GM19395 (cell line): ENCODE measurements around the gene DENND1A.

Source experiments
- ATAC-seq: cut with Tn5 transposase; IDR thresholded peaks from one replicate; pipeline ENCODE4 v1.9.1; 2021; ENCODE audit warnings: mild to moderate bottlenecking, moderate library complexity; ENCODE audit not compliant: unreplicated experiment

Gene DENND1A

DNA sequence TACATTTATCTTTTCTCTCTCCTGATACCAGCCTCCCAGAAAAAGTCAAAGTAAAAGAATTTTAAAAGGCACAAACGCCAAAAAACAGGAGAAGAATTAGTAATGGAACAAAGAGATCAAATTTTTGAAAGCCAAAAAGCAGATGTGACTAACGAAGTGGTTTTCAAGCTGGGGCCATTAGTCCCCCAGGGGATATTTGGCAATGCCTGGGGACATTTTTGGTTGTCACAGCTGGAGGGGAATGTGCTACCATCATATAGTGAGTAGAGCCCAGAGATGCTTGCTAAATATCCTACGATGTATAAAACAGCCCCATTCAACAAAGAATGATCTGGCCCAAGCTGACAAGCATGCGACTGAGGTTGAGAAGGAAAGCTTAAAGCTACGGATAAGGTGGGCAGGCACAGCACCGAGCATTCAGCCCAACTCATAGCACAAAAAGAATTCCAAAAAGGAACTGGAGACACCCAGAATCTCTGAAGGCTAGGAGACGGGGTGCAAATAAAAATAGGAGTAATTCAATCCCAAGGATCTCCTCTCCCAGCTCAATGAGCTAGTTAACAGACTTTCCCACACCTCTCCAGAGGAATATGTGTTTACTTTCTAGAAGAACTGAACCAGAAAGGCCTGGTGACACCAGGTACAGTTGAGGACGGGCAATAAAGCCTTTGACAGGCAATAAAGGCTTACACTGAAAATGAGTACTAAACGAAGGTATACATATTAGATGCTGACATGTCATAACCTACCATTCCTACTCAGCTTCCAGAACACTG is 269.0 kb downstream of the DENND1A start:
- no peak for ATAC-seq

DNA sequence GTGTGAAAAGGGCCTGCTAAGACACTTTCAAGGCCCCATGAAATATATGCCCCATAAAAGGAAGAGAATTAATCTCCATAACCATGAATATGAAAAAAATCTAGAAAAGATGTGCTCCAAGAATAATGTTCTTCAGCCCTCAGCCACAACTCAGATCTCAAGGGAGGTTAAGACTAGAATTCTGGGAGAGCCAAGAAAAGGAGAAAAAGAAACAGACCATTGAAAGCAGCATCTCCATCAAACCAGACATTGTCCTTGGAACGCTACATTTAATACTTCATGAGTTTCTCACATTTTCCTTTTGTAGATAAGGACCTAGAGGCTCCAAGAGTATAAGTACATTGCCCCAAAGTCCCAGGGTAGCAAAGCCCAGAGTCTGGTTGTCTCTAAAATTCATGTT is 270.6 kb downstream of the DENND1A start:
- ATAC-seq, result no peak

DNA sequence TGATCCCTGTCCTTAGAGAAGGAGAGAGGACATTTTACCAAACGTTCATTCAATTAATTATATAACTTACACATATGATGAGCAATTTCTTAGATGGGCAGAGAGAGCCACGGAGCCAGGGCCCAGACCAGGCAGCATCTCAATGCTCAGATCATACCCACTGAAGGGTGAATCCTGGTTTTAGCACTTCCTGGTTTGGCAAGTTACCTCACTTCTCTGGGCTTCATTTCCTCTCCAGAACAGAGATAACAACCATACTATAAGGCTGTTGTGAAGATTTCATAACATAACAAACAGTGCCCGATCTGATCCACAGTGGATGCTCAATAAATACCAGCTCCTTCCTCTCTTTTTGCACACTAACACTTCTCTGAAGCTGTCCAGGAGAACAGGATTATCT is 271.1 kb downstream of the DENND1A start:
- no peak for ATAC-seq

DNA sequence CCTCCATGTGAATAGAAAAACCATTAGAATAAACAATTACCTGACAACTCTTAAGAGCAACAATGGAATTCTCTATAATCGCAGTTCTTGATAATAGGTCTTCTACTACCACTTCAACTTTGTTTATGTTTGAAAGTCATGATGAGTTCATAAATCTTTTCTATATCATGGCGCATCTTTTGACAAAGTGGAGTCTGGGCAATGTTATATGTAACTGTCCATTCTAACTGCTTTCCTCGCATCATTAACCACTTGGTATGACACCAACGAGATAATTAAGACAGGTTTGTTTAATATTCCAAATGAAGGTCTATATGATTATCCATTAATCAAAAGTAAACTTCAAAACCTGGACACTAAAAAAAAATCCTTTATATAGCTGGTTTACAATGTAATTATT is 272.0 kb downstream of the DENND1A start:
- ATAC-seq, result no peak

DNA sequence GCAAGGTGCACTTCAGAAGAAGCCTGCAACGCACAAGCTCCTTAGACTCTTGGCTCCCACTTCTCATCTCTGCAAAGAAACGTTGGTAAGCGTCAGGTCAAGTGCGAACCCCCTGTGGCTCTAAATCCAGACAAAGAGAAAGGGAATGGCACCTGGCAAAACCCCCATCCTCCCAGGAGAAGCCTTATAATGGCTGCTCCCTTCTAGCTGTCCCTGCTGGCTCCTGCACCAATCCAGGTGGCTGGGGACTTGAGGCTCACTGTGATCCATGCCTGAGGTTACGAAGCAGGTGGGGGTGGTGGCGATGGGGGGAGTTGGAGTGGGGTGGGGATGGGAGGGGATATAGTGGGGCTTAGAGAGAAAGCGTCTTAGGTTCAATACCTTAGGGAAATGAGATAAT is 272.8 kb downstream of the DENND1A start:
- no peak for ATAC-seq

DNA sequence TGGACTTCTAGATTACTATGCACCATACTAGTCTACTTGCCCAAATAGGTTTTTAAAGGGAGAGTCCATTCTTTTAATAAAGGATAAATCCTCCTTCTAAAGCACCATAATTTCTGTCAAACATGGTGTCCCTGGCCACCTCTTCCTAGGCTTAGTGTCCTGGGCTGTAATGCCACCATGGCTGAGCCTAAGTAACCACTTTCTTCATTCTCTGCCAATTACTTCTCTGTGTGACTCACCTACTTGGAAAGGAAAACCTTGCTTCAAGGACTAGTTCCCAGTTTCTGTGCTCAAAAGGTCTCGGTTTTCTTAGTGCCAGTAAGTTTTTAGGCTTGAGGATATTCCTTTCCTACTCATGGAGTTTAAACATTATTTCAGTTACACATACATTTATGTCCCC is 273.4 kb downstream of the DENND1A start:
- no peak for ATAC-seq

DNA sequence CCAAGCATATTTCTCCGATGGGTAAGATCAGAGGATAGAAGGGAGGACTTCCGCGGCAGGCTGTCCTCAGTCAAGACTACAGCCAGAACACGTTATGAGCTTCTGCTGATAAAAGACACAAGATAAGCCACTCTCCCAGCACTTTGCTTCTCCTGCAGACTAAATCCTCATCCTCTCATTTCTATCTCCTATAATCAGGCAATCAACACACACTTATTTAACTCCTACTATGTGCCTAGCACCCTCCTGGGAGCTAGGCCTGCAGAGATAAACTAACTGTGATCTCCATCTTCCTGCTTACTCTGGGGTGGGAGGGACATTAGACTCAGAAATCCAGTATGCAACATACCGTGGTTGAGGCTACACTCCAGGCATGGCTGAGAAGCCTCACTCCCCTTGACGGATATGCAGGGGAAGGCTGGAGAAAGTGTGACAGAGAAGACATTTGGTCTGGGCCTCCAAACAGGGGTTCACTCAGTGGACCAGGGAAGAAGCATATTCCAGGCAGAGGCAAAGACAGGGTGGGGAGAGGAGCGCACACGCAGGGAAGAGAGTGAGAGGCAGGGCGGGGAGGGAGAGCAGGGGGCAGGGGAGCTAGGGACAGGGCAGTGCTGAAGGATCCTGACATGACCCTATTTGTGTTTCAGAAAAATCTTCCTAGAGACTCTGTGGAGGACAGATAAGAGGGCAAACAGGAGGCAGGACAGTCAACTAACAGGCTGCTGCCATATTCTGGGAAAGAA is 274.1 kb downstream of the DENND1A start:
- ATAC-seq, result no peak

DNA sequence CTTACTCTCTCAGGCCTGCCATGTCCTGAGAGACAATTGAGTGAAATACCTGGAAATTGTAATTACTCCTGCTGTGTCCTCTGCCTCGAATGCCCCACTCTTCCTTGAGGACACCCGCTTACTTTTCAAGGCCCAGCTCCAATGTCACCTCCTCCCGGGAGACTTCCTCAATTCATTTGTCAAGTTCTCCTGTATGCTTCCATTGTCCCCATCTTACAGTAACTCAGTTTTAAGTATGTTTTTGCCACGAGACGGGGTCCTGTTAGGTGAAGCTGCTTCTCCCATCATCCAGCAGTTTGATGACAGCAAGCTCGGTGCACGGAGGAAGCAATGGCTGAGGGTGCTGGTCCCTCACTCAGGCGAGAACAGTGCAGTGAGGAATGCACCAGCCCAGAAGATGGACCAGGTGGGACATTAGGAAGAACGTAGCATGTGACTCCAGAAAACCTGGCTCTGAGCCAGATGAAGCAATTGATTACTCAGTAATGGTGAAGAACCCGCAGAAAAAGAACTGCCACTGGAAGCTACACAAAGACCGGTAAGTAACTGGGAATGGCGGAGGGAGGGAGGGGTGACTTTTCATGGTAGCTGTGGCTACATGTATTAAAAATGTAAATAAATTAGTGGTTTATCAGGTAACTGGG is 274.8 kb downstream of the DENND1A start:
- ATAC-seq, result no peak

DNA sequence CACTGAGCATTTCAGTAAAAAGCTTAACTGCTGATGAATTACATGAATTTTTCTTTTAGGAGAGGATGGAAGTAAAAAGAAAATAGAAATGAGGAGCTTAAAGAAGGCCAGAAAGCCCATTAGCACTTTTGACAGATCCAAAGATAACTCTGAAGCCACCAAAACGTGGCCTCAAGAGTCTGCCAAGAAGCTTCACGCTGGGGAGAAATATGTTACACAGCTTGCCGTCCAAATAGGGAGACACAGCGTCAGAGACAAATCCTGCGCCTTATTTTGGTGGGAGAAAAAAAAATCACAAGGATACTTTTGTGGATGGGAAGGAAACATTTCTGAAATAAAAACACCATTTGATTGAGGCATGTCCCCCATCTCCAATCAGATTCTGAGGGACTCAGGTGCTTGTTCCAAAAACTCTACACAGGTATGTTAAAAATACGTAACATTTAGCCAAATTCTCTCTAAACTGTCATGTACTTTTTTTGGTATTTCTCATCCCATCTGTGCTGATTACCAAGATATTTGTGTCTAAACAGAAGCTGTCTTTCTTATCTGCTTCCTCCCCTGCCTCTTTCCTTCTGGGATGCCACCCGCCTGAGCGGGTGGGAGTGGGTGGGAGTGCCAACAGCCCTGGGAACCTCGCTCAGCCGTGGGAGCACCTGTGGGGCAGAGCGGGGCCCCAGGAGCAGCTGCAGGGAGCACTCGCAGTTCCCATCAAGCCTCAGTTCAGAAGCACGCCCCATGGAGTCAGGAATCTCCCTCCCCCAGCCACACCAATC is 275.5 kb downstream of the DENND1A start:
- no peak for ATAC-seq

DNA sequence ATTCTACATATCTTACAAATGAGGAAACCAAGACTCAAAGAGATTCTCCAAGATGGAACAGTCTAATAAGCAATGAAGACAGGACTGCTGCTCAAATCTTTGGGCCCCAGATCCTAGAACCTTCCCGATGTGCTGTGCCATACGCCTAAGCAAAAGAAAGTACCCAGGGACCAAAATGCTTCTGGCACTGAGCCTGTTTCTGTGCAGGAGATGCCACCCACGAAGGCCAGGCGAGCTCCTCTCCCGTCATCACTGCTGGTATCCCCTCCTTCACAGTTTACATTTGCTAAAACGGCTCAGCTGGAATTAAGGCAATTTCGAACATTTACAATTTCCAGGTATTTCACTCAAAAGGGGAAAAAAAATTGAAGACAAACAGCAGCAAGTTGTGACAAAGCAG is 277.5 kb downstream of the DENND1A start:
- no peak for ATAC-seq

DNA sequence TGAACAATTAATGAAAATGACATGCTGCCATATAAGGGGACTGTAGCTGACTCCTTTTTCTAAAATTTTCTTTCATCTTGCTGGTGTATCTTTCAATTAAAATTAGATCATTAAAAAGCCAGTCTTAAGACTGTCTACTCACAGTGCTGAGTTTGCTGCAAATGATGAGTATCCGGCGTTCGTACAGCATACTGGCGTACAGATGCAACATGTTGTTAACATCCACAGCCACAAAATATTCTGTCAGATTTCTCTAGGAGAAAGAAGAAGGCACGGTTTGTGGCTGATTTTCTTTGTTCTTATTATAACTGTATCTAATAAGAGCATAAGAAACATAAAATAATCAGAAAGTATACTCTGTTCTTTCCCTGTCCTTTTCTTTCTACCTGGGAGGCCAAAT is 278.1 kb downstream of the DENND1A start:
- no peak for ATAC-seq

DNA sequence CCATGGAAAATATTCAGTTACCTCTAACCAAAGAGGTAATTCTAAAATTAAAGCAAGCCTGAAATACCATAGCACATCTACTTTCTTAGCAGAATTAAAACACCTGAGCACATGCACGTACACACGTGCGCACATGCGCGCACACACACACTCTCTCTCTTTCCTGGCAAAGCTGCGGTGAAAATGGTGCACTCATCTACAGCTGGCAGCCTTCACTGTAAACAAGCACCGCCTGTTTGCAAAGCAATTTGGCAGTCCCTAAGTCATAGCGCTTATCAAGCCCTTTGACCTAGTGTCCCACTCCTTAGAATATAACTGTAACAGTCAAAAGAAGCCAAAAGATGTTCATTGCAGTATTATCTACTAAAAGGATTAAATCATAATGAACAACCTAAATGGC is 278.7 kb downstream of the DENND1A start:
- no peak for ATAC-seq

DNA sequence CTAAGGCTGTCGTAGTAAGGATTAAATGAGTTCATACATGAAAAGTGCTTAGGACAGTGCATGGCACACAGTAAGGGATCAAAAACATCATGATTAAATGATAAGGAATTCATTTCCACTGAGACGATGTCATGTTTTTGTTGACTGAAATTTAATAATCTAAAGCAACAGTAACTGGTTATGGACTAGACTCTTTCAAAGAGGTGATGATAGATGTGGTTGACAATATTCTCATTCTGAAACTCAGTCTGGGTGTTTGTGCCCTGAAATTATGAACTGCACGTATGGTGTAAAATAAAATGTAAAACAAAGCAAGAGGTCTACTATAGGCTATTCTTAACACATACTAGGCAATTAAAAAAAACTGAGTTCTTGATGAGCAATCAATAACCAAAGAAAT is 280.0 kb downstream of the DENND1A start:
- no peak for ATAC-seq

DNA sequence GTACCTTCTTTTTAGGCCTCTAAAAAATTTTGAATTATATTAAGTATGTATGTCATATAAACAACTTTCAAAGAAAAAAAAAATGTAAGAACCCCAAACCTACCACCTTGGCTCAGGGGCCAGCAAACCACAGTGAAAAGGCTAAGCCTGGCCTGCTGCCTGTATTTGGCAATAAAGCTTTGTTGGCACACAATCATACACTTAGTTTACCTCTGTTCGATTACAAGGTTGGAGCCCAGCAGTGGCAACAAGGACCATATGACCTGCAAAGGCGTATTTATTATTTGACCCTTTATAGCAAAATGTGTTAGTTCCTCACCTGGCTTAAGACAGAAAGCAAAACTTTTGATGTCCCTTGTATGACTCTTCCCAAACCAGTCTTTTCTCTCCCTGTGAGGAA is 282.8 kb downstream of the DENND1A start:
- ATAC-seq, result no peak

DNA sequence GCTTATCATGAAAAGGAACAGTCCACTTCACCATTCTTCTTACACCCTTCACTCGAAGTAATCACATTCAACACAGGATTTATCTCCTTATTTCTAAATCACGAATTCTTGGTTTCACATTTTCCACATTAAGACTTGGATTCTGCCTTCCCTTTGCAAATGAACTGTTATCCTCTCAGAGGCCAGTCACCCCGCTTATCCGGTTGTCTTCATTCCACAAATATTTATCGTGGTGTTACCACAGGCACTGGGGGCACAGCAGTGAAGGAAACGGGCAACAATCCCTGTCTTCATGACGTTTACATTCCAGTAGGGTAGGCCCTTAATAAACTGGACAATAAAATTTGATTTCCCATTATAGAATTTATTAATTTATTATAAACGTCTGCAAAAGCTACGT is 284.2 kb downstream of the DENND1A start:
- ATAC-seq, result no peak

DNA sequence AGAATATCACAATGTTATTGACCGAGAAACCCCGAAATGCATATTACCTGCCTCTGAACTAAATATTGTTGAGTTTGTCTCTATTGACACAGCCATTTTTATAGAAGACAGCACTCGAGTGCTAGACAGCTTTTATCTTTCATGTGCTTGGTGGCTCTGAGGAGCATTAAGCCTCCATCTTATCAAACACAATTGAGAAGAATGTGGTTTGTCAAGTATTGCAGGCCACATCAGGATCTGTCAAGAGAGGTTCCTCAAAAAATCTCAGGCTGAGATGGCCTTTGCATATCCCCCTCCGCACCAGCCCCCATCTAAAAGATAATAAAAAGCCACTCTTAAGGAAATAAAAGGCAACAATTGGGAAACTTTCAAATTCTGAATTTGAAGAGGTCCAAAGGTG is 284.8 kb downstream of the DENND1A start:
- ATAC-seq, result no peak

DNA sequence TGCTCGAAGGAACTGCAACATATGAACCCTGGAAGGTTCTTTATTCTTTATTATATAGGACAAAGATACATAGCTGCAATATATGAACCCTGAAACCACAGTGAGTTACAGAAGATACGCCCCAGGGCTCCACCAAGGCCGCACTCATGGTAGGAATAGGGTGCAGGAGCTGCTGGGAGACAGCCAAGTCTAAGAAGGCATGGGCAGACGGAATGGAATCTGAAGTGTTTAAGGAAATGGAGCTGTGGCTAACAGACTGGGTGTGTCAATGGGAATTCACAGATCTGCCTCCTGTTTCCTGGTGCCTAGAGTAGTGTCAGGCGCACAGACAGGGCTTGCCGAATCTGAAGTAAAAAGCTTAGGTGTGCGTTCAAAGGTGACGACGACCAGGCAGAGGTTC is 286.4 kb downstream of the DENND1A start:
- ATAC-seq, result no peak

DNA sequence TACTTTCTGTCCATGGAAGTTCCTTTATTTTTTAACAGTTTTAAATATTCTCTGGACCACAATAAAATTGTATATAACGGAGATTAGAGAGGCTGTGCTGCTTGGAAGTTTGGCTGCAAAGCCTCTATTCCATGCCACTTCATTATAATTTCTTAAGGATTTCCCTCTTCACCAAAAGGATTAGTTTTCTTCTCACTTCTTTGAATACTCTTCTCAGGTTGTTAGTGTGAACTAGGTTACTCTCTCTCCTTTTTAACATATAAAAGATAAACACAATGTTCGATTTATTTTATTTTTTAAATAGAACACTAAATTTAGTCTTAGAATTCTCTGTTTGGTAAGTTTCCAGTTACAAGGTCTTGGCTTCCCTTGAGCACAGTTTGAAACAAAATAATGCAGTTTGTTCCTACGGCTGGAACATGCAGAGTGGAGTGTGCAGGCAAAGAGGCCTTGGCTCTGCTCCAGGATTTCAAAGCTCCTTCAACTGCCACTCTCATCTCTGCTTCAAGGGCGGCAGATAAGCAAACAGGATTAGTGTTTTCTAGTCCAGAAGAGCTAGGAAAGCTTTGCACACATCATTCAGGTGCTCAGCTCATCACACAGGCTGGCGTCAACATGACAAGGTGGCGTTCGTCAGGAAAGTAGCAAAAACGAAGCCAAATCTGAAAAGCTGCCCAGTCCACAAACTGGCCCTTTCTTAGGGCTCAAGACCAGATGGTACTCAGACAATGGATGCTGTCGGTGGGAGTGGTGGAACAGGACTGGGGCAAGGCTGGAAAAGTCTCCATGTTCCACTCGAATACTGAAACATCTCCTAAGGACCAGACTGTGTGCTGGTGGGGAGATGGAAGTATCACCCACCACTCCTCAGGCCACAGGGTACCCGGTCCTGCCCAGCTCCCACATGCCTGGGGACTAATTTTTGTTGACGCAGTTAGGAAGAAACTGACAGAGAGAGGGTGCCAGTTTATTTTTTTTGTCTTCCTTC is 287.3 kb downstream of the DENND1A start:
- ATAC-seq, result no peak

DNA sequence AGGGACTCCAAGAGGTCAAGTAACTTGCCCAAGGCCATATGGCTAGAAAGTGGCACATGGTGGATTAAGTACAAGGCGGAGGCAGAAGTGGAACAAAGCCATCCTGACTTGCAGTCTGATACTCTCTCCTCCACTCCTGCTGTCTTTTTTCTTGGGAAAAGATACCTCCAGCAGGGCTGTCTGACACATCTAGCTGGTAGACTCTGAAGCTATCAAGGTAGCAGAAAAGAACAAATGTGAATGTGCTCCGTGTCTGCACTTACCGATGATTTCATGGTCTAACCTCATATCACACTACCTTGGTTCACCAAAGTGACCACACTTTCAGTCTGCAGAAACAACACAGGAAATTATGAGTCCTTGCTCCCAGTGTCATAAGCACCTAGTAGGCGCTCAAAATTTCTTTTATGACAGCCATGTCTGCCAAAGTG is 289.1 kb downstream of the DENND1A start:
- ATAC-seq, result no peak

DNA sequence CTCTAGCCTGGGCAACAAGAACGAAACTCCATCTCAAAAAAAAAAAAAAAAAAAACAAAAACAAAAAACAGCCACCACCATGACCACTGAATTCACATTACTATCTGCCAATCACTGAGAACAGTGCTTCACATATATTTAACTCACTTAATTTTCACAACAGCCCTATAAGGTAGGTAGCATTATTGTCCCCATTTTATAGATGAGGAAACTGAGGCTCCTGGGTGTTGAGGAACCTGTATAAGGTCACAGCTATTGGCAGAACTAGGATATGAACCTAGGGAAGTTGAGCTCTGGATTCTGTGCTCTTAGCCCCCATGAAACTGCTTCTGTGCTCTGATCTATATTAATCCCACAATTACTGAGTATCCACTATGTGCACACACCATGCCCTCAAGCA is 290.2 kb downstream of the DENND1A start:
- no peak for ATAC-seq
